Measurements from ENCODE around the gene NUP210L. TPM values are rescaled to one million over a fixed set of nuclear protein-coding genes. Genes with fewer than 3 reads are reported as not detected.

Gene NUP210L
- total and polyA plus RNA-seq, 2 experiments from 2014 or later = not detected

- Histone ChIP-seq H3K4me1 (ENCODE audit: low read depth) (peaks cover 22% of the 10 kb centered on the region), H3K4me3 (peak overlapping the region; percentile 58), H3K27ac (peak overlapping the region; percentile 90), H3K36me3 (peaks cover 6% of the 10 kb centered on the region), H3K27me3 (no peaks in the 10 kb centered on the region), H3K9me3 (ENCODE audit: low read depth) (no peaks in the 10 kb centered on the region)
- peak; percentile 38 to 63 for DNase-seq (ENCODE audit: low read depth in 1 of 2, low spot score in 1 of 2)
- TF ChIP-seq CTCF (IDR thresholded peaks at IDR 0.05; ENCODE audit: low read depth, low read length) = no peak
These were observed 191.0 kb downstream of the NUP210L start for GRCh38 chr1:153963850-153964331.

- Histone ChIP-seq H3K4me1 (ENCODE audit: low read depth) (peaks cover 17% of the 10 kb centered on the region), H3K27me3 (no peaks in the 10 kb centered on the region), H3K4me3 (peak within 1 kb of the TSS; percentile 58), H3K9me3 (ENCODE audit: low read depth) (no peaks in the 10 kb centered on the region), H3K27ac (peak within 1 kb of the TSS; percentile 90), H3K36me3 (peaks cover 6% of the 10 kb centered on the region)
- peak; percentile 97 to 99 for DNase-seq (ENCODE audit: low read depth in 1 of 2, low spot score in 1 of 2)
- TF ChIP-seq CTCF (IDR thresholded peaks at IDR 0.05; ENCODE audit: low read depth, low read length) = no peak
These were observed 191.6 kb downstream of the NUP210L start, which contains the start of gene SLC39A1 for GRCh38 chr1:153963030-153963849. Gene SLC39A1 (minus strand): TSS chr1:153963537. CDS start chr1:153962715, 822 bp downstream.

GRCh38 chr1:153962088-153963029 is 192.5 kb downstream of the NUP210L start:
- peak in 1 of 2 donors; percentile 57 for DNase-seq (ENCODE audit: low read depth in 1 of 2, low spot score in 1 of 2)
- Histone ChIP-seq H3K27me3 (no peaks in the 10 kb centered on the region), H3K4me1 (ENCODE audit: low read depth) (peaks cover 17% of the 10 kb centered on the region), H3K4me3 (peak overlapping the region; percentile 58), H3K27ac (no peak overlapping the region), H3K9me3 (ENCODE audit: low read depth) (no peaks in the 10 kb centered on the region), H3K36me3 (peaks cover 6% of the 10 kb centered on the region)
- no peak for TF ChIP-seq CTCF (IDR thresholded peaks at IDR 0.05; ENCODE audit: low read depth, low read length)

- Histone ChIP-seq H3K27ac (no peak overlapping the region), H3K27me3 (no peaks in the 10 kb centered on the region), H3K36me3 (peaks cover 6% of the 10 kb centered on the region), H3K9me3 (ENCODE audit: low read depth) (no peaks in the 10 kb centered on the region), H3K4me1 (ENCODE audit: low read depth) (peaks cover 23% of the 10 kb centered on the region), H3K4me3 (no peak overlapping the region)
- no peak for DNase-seq (ENCODE audit: low read depth in 1 of 2, low spot score in 1 of 2)
- TF ChIP-seq CTCF (IDR thresholded peaks at IDR 0.05; ENCODE audit: low read depth, low read length) = no peak
These were observed 193.5 kb downstream of the NUP210L start for GRCh38 chr1:153961421-153961820.

GRCh38 chr1:153960206-153960605 is 194.7 kb downstream of the NUP210L start:
- peaks cover 6% of the 10 kb centered on the region for H3K36me3 ChIP-seq
- no peaks in the 10 kb centered on the region for H3K9me3 ChIP-seq (ENCODE audit: low read depth)
- no peak for TF ChIP-seq CTCF (IDR thresholded peaks at IDR 0.05; ENCODE audit: low read depth, low read length)
- H3K27ac ChIP-seq = peak overlapping the region; percentile 7
- H3K4me3 ChIP-seq = no peak overlapping the region
- H3K4me1 ChIP-seq (ENCODE audit: low read depth) = peaks cover 33% of the 10 kb centered on the region
- no peaks in the 10 kb centered on the region for H3K27me3 ChIP-seq
- DNase-seq (ENCODE audit: low read depth in 1 of 2, low spot score in 1 of 2) = no peak

Data from cardiac muscle cell (in vitro differentiated cells and primary cell).